SK-N-MC (cell line): ENCODE data around the gene LRRN2.

ENCODE experiments used
- EZH2 ChIP-seq: fragments of 200-600 bp; sonication (generic); IDR thresholded peaks from one replicate; pipeline ENCODE4 v1.6.1; 2017; ENCODE audit warnings: antibody characterized with exemption
- POLR2AphosphoS5 ChIP-seq: IDR thresholded peaks from 2 replicates; pipeline ENCODE4 v1.6.1; 2012; ENCODE audit warnings: mild to moderate bottlenecking, low read depth, low read length, borderline replicate concordance

DNA sequence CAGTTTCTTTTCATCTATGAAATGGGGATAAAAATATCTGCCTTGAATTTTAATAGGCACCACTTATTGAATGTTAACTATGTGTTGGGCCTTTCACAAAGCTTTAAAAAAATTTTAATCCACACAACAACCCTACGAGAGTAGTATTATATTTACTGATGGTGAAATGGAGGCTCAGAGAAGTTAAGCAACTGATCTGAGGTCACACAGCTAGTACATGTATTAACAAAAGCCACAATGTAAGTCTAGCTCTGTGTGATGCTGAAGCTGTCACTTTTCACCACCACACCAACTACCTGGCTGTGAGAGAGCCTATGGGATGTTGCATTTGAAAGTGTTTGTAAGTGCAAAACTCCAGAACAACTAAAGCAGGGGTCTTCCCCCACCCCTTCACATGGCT, 44.1 kb downstream of the LRRN2 start:
- TF ChIP-seq POLR2AphosphoS5 (no peak), EZH2 (no peak)
